Adrenal gland (tissue), 5 donors: Measurements from ENCODE around the gene ANGPT4.

Experiments
- CTCF ChIP-seq, 6 experiments: fragments of 450-650 bp in 4 of 6; fragments of 200-600 bp in 2 of 6; sonication (generic) in 1 of 6; IDR thresholded peaks; 1 replicate in 5 of 6; 2 replicates in 1 of 6; pipeline versions ENCODE4 v1.5.1 to v1.8.0; 2016 to 2021; ENCODE audit warnings: antibody characterized with exemption in 6 of 6, mild to moderate bottlenecking in 2 of 6, moderate library complexity in 1 of 6
- POLR2A ChIP-seq, 2 donors: fragments of 450-650 bp; IDR thresholded peaks; one replicate each; pipeline ENCODE4 v1.6.1; 2017; ENCODE audit warnings: antibody characterized with exemption in 2 of 2, mild to moderate bottlenecking in 2 of 2, moderate library complexity in 1 of 2
- donor health status: DM: no; HTN: no; CAD: no.

GRCh38 chr20:931401-931800 lies 15.3 kb upstream of the ANGPT4 start:
- no peak for TF ChIP-seq CTCF (IDR thresholded peaks at IDR 0.05)
- TF ChIP-seq POLR2A (IDR thresholded peaks at IDR 0.05) = no peak
